ENCODE results near the gene CELA3A.

- TF ChIP-seq, protein P1, sequence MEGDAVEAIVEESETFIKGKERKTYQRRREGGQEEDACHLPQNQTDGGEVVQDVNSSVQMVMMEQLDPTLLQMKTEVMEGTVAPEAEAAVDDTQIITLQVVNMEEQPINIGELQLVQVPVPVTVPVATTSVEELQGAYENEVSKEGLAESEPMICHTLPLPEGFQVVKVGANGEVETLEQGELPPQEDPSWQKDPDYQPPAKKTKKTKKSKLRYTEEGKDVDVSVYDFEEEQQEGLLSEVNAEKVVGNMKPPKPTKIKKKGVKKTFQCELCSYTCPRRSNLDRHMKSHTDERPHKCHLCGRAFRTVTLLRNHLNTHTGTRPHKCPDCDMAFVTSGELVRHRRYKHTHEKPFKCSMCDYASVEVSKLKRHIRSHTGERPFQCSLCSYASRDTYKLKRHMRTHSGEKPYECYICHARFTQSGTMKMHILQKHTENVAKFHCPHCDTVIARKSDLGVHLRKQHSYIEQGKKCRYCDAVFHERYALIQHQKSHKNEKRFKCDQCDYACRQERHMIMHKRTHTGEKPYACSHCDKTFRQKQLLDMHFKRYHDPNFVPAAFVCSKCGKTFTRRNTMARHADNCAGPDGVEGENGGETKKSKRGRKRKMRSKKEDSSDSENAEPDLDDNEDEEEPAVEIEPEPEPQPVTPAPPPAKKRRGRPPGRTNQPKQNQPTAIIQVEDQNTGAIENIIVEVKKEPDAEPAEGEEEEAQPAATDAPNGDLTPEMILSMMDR (IDR thresholded peaks at IDR 0.05): no peak
- no peak for TF ChIP-seq POLR2A (IDR thresholded peaks at IDR 0.05)
Observed at GRCh38 chr1:21955058-21955457, 46.4 kb upstream of the CELA3A start.

Data from adrenal gland (tissue), 5 donors.